Colonic mucosa (tissue), 4 donors: ENCODE data around the gene NBAS. TPM values are rescaled to one million over a fixed set of nuclear protein-coding genes. Genes with fewer than 3 reads are reported as not detected.

Experiments used
- DNase-seq: peaks from one replicate; pipeline ENCODE4 v3.0.0-alpha.2; 2020
- H3K27ac ChIP-seq: fragments of 200-600 bp; one replicate; pipeline ENCODE4 v1.8.0; 2021
- H3K27me3 ChIP-seq: fragments of 200-600 bp; one replicate; pipeline ENCODE4 v1.8.0; 2021
- H3K36me3 ChIP-seq: fragments of 200-600 bp; one replicate; pipeline ENCODE4 v1.8.0; 2021
- H3K4me1 ChIP-seq: fragments of 200-600 bp; one replicate; pipeline ENCODE4 v1.8.0; 2021; ENCODE audit warnings: mild to moderate bottlenecking
- H3K4me3 ChIP-seq: fragments of 200-600 bp; one replicate; pipeline ENCODE4 v1.8.0; 2021
- H3K9ac ChIP-seq, 2 donors: one replicate each; pipeline ENCODE4 v1.7.0; 2013; ENCODE audit warnings: control low read depth in 2 of 2, low read depth in 2 of 2, low read length in 2 of 2
- H3K9me3 ChIP-seq: fragments of 200-600 bp; one replicate; pipeline ENCODE4 v1.8.0; 2021
- intact Hi-C: fragments of 100-400 bp; cut with DNase I; formaldehyde crosslinking; loops from one replicate; pipeline ENCODE4 v1.14.1; 2022
- total RNA-seq, 2 donors: library from RNA; stranded (reverse); fragmentation: NEBNext Ultra II Directional in 1 of 2; extraction: Animal tissue kit (Norgen Biotek cat#: 25700) in 1 of 2; gene quantifications; one replicate each; pipeline ENCODE4 v1.2.1, GENCODE V29; 2021
- TF ChIP-seq, protein P1 (sequence below): fragments of 200-600 bp; IDR thresholded peaks from one replicate; pipeline ENCODE4 v1.8.0; 2022; ENCODE audit warnings: antibody characterized with exemption, mild to moderate bottlenecking
- donor health status: healthy.
- donor health status: DM: no; HTN: no; CAD: no.
- donor health status: DM: no; HTN: no; CAD: no.

Gene NBAS
- total RNA-seq, 2 donors from 2014 or later: 34.4 to 38.9 TPM

DNA sequence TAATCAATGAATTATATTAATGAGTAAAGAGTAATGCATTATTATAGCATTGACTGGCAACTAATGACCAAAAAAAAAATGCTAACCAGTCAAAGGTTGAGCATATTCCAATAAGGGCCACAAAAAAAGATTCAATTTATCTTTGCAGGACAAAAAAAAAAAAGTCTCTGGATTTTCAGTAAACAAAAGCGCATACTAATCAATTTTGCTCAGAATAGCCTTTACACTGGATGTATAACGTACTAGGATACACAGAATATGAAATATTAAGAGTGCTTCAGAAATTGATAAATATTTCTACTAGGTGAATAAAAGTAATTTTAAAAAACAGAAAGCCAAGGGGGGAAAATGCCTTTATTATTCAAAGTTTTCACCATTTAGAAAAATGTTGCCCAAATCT is 74.4 kb downstream of the NBAS start:
- no peaks in the 10 kb centered on the region for H3K9me3 ChIP-seq
- DNase-seq: no peak
- no peak overlapping the region for H3K27ac ChIP-seq
- intact Hi-C loops: no loop called here
- TF ChIP-seq, protein P1, sequence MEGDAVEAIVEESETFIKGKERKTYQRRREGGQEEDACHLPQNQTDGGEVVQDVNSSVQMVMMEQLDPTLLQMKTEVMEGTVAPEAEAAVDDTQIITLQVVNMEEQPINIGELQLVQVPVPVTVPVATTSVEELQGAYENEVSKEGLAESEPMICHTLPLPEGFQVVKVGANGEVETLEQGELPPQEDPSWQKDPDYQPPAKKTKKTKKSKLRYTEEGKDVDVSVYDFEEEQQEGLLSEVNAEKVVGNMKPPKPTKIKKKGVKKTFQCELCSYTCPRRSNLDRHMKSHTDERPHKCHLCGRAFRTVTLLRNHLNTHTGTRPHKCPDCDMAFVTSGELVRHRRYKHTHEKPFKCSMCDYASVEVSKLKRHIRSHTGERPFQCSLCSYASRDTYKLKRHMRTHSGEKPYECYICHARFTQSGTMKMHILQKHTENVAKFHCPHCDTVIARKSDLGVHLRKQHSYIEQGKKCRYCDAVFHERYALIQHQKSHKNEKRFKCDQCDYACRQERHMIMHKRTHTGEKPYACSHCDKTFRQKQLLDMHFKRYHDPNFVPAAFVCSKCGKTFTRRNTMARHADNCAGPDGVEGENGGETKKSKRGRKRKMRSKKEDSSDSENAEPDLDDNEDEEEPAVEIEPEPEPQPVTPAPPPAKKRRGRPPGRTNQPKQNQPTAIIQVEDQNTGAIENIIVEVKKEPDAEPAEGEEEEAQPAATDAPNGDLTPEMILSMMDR: no peak
- H3K4me3 ChIP-seq: no peak overlapping the region
- H3K27me3 ChIP-seq: no peaks in the 10 kb centered on the region
- no peaks in the 10 kb centered on the region for H3K4me1 ChIP-seq
- no peak overlapping the region for H3K9ac ChIP-seq
- no peaks in the 10 kb centered on the region for H3K36me3 ChIP-seq

DNA sequence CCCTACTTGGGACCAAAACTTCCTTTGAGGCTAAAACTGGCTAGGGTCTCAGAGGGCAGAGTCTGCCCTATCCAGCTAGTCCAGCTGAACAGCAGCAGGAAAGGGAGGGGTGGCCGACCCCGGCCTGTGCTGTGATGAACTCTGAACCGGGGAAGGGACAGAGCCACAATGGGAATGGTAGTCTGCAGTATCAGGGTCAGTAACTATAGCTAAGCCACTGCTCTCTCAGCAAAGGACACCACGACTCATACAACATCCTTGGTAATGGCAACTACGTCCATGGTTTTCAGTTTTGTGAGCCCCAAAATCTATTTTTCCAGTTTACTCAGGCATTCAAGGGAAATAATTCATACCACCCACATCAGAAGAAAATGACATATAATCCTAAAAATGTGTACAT is 75.2 kb downstream of the NBAS start:
- H3K9me3 ChIP-seq: no peaks in the 10 kb centered on the region
- no peaks in the 10 kb centered on the region for H3K36me3 ChIP-seq
- no peak overlapping the region for H3K4me3 ChIP-seq
- intact Hi-C loops: no loop called here
- H3K27ac ChIP-seq: no peak overlapping the region
- DNase-seq: no peak
- TF ChIP-seq, protein P1: no peak
- no peaks in the 10 kb centered on the region for H3K4me1 ChIP-seq
- no peaks in the 10 kb centered on the region for H3K27me3 ChIP-seq
- H3K9ac ChIP-seq: no peak overlapping the region

DNA sequence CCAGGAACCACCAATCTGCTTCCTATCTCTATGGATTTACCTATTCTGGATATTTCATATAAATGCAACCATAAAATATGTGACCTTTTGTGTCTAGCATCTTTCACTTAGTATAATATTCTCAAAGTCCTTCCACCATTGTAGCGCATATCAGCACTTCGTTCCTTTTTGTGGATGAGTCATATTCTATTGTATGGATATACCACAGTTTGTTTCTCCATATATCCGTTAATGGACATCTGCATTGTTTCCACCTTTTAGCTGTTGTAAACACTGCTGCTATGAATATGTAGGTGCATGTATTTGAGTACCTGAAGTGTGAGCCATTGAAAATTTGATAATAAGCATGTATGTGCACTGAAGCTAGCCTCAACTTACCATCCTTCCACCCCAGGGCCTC is 80.1 kb downstream of the NBAS start:
- DNase-seq: no peak
- TF ChIP-seq, protein P1: no peak
- H3K27me3 ChIP-seq: no peaks in the 10 kb centered on the region
- no peaks in the 10 kb centered on the region for H3K4me1 ChIP-seq
- H3K9me3 ChIP-seq: no peaks in the 10 kb centered on the region
- peaks cover 8% of the 10 kb centered on the region for H3K36me3 ChIP-seq
- H3K27ac ChIP-seq: no peak overlapping the region
- H3K4me3 ChIP-seq: no peak overlapping the region
- intact Hi-C loops: no loop called here
- H3K9ac ChIP-seq: no peak overlapping the region

DNA sequence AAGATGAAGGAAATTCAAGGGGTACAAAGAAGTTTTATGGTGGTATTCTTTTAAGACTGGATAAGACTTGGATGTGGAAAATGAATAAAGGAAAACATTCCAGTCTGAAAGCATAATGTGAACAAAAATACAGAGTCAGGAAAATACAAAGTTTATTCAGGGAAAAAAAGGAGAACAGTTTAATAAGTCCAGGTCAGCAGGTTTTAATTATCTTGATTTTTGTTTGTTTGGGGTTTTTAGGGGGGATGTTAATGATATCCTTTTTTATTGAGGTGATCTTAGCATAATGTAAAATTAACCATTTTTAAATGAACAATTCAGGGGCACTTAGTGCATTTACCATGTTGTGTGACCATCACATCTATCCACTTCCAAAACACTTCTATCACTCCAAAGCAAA is 80.6 kb downstream of the NBAS start:
- no peak overlapping the region for H3K4me3 ChIP-seq
- H3K27me3 ChIP-seq: no peaks in the 10 kb centered on the region
- intact Hi-C loops: no loop called here
- no peaks in the 10 kb centered on the region for H3K9me3 ChIP-seq
- TF ChIP-seq, protein P1: no peak
- no peak overlapping the region for H3K27ac ChIP-seq
- no peaks in the 10 kb centered on the region for H3K4me1 ChIP-seq
- DNase-seq: no peak
- H3K9ac ChIP-seq: no peak overlapping the region
- peaks cover 8% of the 10 kb centered on the region for H3K36me3 ChIP-seq

DNA sequence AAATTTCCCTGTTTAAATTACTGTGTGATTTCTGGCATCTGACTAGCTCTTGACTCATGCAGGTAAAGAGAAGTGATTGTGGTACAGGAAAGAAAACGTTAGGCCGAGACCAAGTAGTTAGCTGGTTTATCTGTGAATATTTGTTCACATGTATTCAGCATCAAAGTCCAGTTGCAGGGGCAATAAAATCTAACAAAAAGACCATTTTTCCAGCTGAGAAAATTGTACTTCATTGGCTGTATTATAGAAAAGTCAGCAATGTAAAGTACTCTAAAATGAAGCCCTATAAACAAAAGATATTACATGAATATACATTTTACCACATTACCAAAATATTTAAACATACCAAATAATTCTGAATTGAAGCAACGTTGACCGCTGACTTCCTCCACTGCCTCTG is 88.3 kb downstream of the NBAS start:
- Histone ChIP-seq H3K27ac (no peak overlapping the region), H3K36me3 (peaks cover 11% of the 10 kb centered on the region), H3K4me3 (no peak overlapping the region), H3K9me3 (no peaks in the 10 kb centered on the region), H3K27me3 (no peaks in the 10 kb centered on the region), H3K4me1 (no peaks in the 10 kb centered on the region), H3K9ac (no peak overlapping the region)
- no peak for DNase-seq
- TF ChIP-seq, protein P1: no peak
- intact Hi-C loops: no loop called here

DNA sequence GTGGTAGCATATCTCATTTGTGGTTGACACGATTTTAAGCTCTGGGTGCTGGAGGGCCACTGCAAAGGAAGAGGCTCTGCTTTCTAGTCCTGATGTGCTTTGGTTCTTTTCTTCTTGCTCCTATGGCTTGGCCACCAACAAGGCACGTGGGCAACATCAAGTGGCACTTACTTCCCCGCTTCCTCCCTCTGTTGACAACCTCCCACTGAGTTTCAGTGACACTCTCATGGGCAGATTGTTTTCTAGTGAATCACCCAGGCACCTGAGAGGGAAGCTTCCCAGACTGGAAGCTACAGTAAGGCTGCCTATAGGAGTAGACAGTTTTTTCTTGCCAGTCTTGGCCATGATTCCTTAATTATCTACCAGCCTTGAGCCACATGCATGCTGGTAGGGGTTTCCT is 89.0 kb downstream of the NBAS start:
- Histone ChIP-seq H3K4me1 (no peaks in the 10 kb centered on the region), H3K27ac (no peak overlapping the region), H3K9me3 (no peaks in the 10 kb centered on the region), H3K27me3 (no peaks in the 10 kb centered on the region), H3K36me3 (peaks cover 11% of the 10 kb centered on the region), H3K4me3 (no peak overlapping the region), H3K9ac (no peak overlapping the region)
- no peak for DNase-seq
- TF ChIP-seq, protein P1: no peak
- intact Hi-C loops: no loop called here
